Motor neuron (in vitro differentiated cells): Measurements from ENCODE around the gene CLEC10A. TPM values are rescaled to one million over a fixed set of nuclear protein-coding genes. Genes with fewer than 3 reads are reported as not detected.

Source experiments
- ATAC-seq, 8 experiments: fragments of 200-7000 bp; cut with Tn5 transposase; replicated peaks in 6 of 8; 2 replicates each; pipeline ENCODE4 v1.8.0; 2021; ENCODE audit warnings: mild to moderate bottlenecking in 8 of 8, moderate library complexity in 8 of 8
- H3K27ac ChIP-seq, 2 donors: fragments of 250-450 bp; sonication (Bioruptor Pico); 2 replicates each; pipeline ENCODE4 v1.9.0; 2021; ENCODE audit warnings: antibody characterized with exemption in 2 of 2, mild to moderate bottlenecking in 2 of 2, moderate library complexity in 1 of 2
- H3K4me1 ChIP-seq, 2 donors: fragments of 250-450 bp; sonication (Bioruptor Pico); replicated peaks in 1 of 2; 2 replicates each; pipeline ENCODE4 v1.6.1; 2021; ENCODE audit warnings: antibody characterized with exemption in 2 of 2, mild to moderate bottlenecking in 2 of 2, moderate library complexity in 1 of 2
- H3K4me3 ChIP-seq, 5 donors: fragments of 250-450 bp; sonication (Bioruptor Pico); 2 replicates each; pipeline ENCODE4 v1.9.0; 2021; ENCODE audit warnings: antibody characterized with exemption in 5 of 5, mild to moderate bottlenecking in 5 of 5, moderate library complexity in 4 of 5
- WGBS, 10 experiments: fragments of 450-650 bp; shearing (Covaris generic); methylation state at CpG; one replicate each; pipeline ENCODE4 v1.0.0; 2022; 5-methylcytosine and 5-hydroxymethylcytosine counted together
- in situ Hi-C, 9 experiments: fragments of 400-800 bp; cut with MboI; loops; one replicate each; pipeline ENCODE4 v1.15.0; 2021; ENCODE audit warnings: low sequenced_read_pairs in 9 of 9, low pct_unique_long_range_greater_than_20kb in 2 of 9; ENCODE audit not compliant: unreplicated experiment in 9 of 9
- total RNA-seq, 8 experiments: library from RNA; unstranded; fragments of 300-600 nt; gene quantifications; 2 replicates each; pipeline versions ENCODE4 v1.2.3 to v1.2.4, GENCODE V29; 2022

The CLEC10A gene
- total RNA-seq, 8 experiments from 2014 or later: 0.09 to 0.38 (median 0.36) TPM; not detected in 5

DNA sequence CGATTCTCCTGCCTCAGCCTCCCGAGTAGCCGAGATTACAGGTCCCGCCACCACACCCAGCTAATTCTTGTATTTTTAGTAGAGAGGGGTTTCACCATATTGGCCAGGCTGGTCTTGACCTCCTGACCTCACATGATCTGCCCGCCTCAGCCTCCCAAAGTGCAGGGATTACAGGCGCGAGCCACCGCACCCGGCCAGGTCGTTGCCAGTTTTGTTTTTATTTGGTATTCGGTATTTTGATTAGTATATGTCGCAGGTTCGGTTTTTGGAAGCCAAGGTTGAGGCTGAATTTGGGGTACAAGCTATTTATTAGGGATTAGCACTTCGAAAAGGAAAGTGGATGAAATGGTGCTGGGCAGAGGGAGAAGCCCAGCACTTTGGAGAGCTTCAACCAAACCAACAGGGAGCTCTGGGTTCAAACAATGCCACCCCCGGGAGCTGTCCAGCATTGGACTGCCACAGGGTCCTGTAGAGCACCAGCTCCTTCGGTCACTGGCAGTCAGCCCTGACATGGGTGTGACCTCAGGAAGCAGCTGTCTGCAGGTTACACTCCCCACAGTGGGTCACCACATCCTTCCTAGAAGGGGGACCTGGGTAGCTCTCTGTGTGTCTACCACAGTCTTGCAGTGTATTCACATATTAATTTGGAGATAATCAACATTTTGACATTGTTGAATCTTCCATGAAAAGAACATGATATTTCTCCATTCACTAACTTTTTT is 1.5 kb upstream of the CLEC10A start:
- WGBS, 10 experiments: 22 to 100% (median 90%) methylated on average over 1 to 13 of the region's 16 CpGs; no CpG with 5 or more reads in 1 of the 10 experiments
- peaks cover 0 to 4% of the 10 kb centered on the region in 2 donors for H3K4me1 ChIP-seq
- in situ Hi-C loops: no loop called here
- no peak overlapping the region for H3K4me3 ChIP-seq
- ATAC-seq: no peak
- no peak overlapping the region for H3K27ac ChIP-seq

GRCh38 chr17:7080456-7081041 is 498 bp upstream of the CLEC10A start:
- no peak overlapping the region for H3K4me3 ChIP-seq
- 0 to 94% (median 78%) methylated on average over 2 to 10 of the region's 10 CpGs; no CpG with 5 or more reads in 2 of the 10 experiments for WGBS, 10 experiments
- H3K27ac ChIP-seq: no peak overlapping the region
- H3K4me1 ChIP-seq: peaks cover 0 to 4% of the 10 kb centered on the region in 2 donors
- no peak for ATAC-seq
- in situ Hi-C loops: no loop called here

GRCh38 chr17:7078711-7079110 is 1.3 kb downstream of the CLEC10A start:
- Histone ChIP-seq H3K4me3 (no peak overlapping the region), H3K4me1 (no peaks in the 10 kb centered on the region), H3K27ac (no peak overlapping the region)
- WGBS, 10 experiments: 42 to 95% (median 77%) methylated on average over 1 to 8 of the region's 10 CpGs; no CpG with 5 or more reads in 2 of the 10 experiments
- no peak for ATAC-seq
- in situ Hi-C loops: no loop called here

DNA sequence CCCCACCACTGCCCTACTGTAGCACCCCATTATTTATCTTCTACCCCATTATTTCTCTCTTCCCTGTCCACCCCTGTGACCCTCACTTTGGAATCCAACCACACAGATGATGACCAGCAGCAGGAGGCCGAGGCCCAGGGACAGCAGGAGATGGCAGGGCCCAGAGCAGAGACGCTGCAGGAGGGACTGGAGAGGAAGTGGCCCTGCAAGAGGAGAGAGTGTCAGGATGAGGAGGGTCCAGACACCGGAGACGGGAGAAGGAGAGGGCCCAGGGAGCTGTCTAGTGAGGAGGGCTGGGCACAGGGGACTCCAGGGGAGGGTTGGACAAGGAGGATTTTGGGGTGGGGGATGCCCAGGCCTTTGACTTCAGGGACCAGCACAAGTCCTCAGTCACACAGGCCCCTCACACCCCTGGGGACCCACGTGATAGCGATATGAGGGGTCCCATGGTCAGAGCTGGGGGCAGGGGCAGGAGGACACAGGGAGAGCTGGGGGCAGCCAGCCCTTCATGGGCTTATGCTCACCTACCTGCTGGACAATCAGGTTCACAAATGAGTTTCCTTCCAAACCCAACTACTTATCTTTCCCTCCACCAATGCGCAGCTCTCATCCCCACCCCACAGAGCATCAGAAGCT is 2.0 kb downstream of the CLEC10A start:
- no peak overlapping the region for H3K4me3 ChIP-seq
- 45% methylated on average over 2 of the region's 7 CpGs; no CpG with 5 or more reads in 9 of the 10 experiments for WGBS, 10 experiments
- H3K4me1 ChIP-seq: no peaks in the 10 kb centered on the region
- no peak overlapping the region for H3K27ac ChIP-seq
- in situ Hi-C loops: no loop called here
- ATAC-seq: no peak

DNA sequence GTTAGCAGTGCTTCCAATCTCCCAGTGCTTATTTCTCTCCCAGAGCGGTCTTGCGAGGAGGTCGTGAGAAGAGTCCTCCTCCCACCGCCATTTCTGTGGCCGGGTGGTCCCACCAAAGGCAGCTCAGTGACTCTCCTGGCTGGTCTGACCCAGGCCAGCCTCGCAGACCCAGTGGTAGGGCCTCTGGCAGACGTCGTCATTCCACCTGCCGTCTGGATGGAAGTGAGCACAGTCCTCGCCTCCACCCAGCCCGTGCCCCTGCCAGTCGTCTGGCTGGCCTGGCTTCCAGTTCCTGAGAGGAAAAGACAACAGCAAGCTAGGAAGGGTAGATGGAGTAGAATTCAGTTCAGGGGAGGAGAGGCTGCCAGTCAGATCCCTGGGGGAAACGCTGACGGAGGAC is 5.1 kb downstream of the CLEC10A start:
- WGBS, 10 experiments: 24 to 85% (median 73%) methylated on average over 1 to 10 of the region's 14 CpGs; no CpG with 5 or more reads in 3 of the 10 experiments
- in situ Hi-C loops: loop anchor here in 1 of 9 experiments (25.0 kb wide), 1 partner anchor 87 kb away; no protein-coding TSS in a partner anchor
- no peak for ATAC-seq
- no peak overlapping the region for H3K27ac ChIP-seq
- H3K4me3 ChIP-seq: no peak overlapping the region
- no peaks in the 10 kb centered on the region for H3K4me1 ChIP-seq

DNA sequence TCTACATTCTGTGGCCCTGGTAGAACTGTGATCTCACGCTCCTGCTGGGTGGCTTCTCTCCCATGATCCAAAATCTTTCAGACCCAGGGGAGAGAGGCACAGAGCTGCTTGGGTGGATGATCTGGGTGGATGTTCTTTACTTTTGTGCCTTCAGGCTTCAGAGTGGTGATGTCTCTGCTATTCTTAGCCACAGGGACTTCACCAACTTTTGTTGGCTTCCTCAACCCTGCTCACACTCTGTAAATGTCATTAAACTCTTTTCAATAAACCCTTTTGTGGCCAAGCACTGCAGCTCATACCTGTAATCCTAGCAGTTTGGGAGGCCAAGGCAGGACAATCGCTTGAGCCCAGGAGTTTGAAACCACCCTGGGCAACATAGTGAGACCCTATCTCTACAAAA is 7.6 kb downstream of the CLEC10A start:
- in situ Hi-C loops: loop anchor here in 1 of 9 experiments (25.0 kb wide), 1 partner anchor 90 kb away; no protein-coding TSS in a partner anchor
- no peak for ATAC-seq
- H3K27ac ChIP-seq: no peak overlapping the region
- WGBS, 10 experiments: 40 to 86% (median 71%) methylated on average over 1 to 2 of the region's 2 CpGs; no CpG with 5 or more reads in 5 of the 10 experiments
- H3K4me1 ChIP-seq: no peaks in the 10 kb centered on the region
- H3K4me3 ChIP-seq: no peak overlapping the region

DNA sequence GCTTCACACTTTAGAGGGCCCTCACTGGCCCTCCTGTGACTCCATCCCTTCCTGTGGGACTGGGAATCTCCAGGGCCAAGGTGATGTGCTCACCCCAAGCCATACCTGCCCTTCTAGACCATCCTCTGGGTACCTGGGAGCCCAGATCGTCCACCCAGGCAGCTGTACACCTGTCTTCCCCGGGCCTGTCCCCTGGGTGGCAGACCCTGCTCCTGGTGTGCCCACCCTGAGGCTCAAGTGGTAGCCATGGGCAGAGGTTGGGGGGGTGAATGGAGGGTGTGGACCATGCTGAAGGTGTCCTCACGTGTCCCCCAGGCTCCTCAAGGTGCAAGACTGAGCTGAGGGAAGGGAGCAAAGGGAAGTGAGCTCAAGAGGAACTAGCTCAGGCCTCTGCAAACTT is 9.3 kb downstream of the CLEC10A start:
- WGBS, 10 experiments: 0 to 71% (median 40%) methylated on average over 1 of the region's 3 CpGs; no CpG with 5 or more reads in 6 of the 10 experiments
- Histone ChIP-seq H3K4me1 (no peaks in the 10 kb centered on the region), H3K4me3 (no peak overlapping the region), H3K27ac (no peak overlapping the region)
- in situ Hi-C loops: loop anchor here in 1 of 9 experiments (25.0 kb wide), 1 partner anchor 92 kb away; no protein-coding TSS in a partner anchor
- no peak for ATAC-seq

- H3K4me1 ChIP-seq: peaks cover 0 to 12% of the 10 kb centered on the region in 2 donors
- no peak overlapping the region for H3K4me3 ChIP-seq
- in situ Hi-C loops: loop anchor here in 1 of 9 experiments (25.0 kb wide), 1 partner anchor 94 kb away; no protein-coding TSS in a partner anchor
- WGBS, 10 experiments: 0 to 22% (median 0%) methylated on average over 1 of the region's 1 CpG; no CpG with 5 or more reads in 2 of the 10 experiments
- no peak overlapping the region for H3K27ac ChIP-seq
- no peak for ATAC-seq
These were observed 11.8 kb downstream of the CLEC10A start for GRCh38 chr17:7068268-7068667.

DNA sequence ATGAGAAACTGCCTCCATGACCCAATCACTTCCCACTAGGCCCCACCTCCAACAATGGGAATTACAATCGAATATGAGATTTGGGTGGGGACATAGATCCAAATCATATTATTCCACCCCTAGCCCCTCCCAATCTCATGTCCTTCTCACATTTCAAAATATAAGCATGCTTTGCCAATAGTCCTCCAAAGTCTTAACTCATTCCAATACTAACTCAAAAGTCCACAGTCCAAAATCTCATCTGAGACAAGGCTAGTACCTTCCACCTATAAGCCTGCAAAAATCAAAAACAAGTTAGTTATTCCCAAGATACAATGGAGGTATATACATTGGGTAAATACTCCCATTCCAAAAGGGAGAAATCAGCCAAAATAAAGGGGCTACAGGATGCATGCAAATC is 12.9 kb downstream of the CLEC10A start:
- Histone ChIP-seq H3K4me1 (peaks cover 0 to 22% of the 10 kb centered on the region in 2 donors), H3K27ac (no peak overlapping the region), H3K4me3 (no peak overlapping the region)
- 0 to 100% (median 60%) methylated on average over 1 of the region's 1 CpG; no CpG with 5 or more reads in 5 of the 10 experiments for WGBS, 10 experiments
- in situ Hi-C loops: loop anchor here in 1 of 9 experiments (25.0 kb wide), 1 partner anchor 95 kb away; no protein-coding TSS in a partner anchor
- no peak for ATAC-seq

DNA sequence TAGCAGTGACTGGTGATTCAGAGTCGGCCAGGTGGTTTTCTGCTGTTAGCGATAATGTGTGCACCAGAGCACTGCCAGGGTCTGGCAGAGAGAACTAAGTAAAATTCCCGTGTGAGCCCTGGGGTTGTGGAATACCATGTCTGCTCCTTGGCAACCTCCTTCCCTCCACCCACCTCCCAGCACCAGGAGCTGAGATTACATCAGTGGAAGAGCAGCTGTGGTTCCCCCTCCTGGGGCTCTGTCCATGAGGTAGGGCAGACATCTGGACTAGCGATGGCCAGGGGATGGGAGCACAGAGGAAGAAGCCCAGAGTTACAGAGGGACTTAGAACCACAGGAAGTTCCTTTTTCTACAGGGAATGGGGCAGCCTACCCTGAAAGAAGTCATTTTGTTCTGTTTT is 15.8 kb downstream of the CLEC10A start:
- ATAC-seq: peak in 6 of 8 experiments; percentile 20 to 80 (median 45)
- in situ Hi-C loops: loop anchor here in 1 of 9 experiments (25.0 kb wide), 1 partner anchor 98 kb away; no protein-coding TSS in a partner anchor
- WGBS, 10 experiments: 0 to 80% (median 42%) methylated on average over 1 to 3 of the region's 4 CpGs; no CpG with 5 or more reads in 2 of the 10 experiments
- peak overlapping the region in 1 of 2 donors; percentile 64 for H3K27ac ChIP-seq
- H3K4me3 ChIP-seq: no peak overlapping the region
- peaks cover 0 to 22% of the 10 kb centered on the region in 2 donors for H3K4me1 ChIP-seq

- Histone ChIP-seq H3K27ac (peak overlapping the region in 1 of 2 donors; percentile 64), H3K4me3 (no peak overlapping the region), H3K4me1 (peaks cover 0 to 22% of the 10 kb centered on the region in 2 donors)
- in situ Hi-C loops: loop anchor here in 1 of 9 experiments (25.0 kb wide), 1 partner anchor 99 kb away; no protein-coding TSS in a partner anchor
- peak in 6 of 8 experiments; percentile 31 to 71 (median 62) for ATAC-seq
- 0 to 76% (median 37%) methylated on average over 1 to 5 of the region's 6 CpGs; no CpG with 5 or more reads in 1 of the 10 experiments for WGBS, 10 experiments
These were observed 16.4 kb downstream of the CLEC10A start for GRCh38 chr17:7063518-7064094.

DNA sequence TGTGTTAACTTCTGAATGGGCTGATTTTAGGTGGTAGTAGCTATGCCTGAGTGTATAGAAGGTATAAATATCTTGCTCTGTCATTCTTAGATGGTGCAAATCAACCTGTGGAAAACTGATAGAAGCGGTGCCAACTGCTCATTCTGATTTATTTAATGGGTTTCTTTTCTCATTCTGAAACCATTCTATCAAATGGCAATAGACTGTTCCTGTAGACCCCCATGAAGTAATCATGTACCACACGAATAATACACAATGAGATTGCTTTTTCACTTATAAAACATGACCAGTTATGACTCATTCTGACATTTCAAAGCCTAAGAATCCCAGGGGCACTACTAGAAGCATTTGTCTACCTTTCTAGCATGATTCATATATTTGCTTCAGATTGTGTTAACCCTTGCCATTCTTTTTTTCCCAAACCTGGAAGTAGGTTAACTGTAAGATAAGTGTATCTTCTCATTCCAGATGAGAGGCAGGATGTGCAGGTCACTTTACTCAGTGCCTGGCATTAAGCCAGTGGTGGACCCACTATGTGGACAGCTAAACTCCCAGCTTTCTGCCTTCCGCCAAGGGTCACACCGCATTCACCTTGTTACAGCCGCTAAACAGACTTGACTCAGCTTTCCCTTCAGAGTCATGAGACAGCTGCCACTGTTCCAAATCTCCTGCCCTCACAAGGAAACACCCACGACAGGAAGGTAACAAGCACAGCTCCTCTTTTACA is 19.7 kb downstream of the CLEC10A start:
- WGBS, 10 experiments: 4 to 83% (median 29%) methylated on average over 1 to 6 of the region's 6 CpGs
- in situ Hi-C loops: loop anchor here in 1 of 9 experiments (25.0 kb wide), 1 partner anchor 102 kb away; no protein-coding TSS in a partner anchor
- H3K4me3 ChIP-seq: no peak overlapping the region
- ATAC-seq: peak in 5 of 8 experiments; percentile 68 to 76 (median 75)
- H3K4me1 ChIP-seq: peaks cover 0 to 22% of the 10 kb centered on the region in 2 donors
- no peak overlapping the region for H3K27ac ChIP-seq
